CD4-positive, alpha-beta T cell (primary cell): ENCODE results near the gene CELA2B. TPM values are rescaled to one million over a fixed set of nuclear protein-coding genes. Genes with fewer than 3 reads are reported as not detected.

Experiments
- ATAC-seq: fragments of 200-7000 bp; cut with Tn5 transposase; one replicate; pipeline ENCODE4 v1.10.0; 2022; ENCODE audit warnings: mild to moderate bottlenecking; ENCODE audit not compliant: poor library complexity
- CTCF ChIA-PET: fragments of 350-600 bp; sonication (Branson Sonifier 250); formaldehyde crosslinking; loops from one replicate; lab custom pipeline; 2021; ENCODE audit warnings: antibody characterized with exemption, inconsistent platforms; lab: Charles Lee
- POLR2A ChIA-PET: fragments of 350-600 bp; sonication (Branson Sonifier 250); formaldehyde crosslinking; loops from one replicate; lab custom pipeline; 2021; ENCODE audit warnings: antibody characterized with exemption, inconsistent platforms; lab: Charles Lee
- DNase-seq, 14 experiments: peaks; one replicate each; pipeline ENCODE4 v3.0.0-alpha.2; 2013 to 2020; ENCODE audit warnings: mixed read lengths in 2 of 14
- H3K27ac ChIP-seq, 2 donors: one replicate each; pipeline versions ENCODE4 v1.5.1 to v1.7.0; 2013; ENCODE audit warnings: low read length in 2 of 2, low read depth in 1 of 2, mild to moderate bottlenecking in 1 of 2
- H3K27me3 ChIP-seq, 2 experiments: 1 replicate in 1 of 2; 2 replicates in 1 of 2; pipeline versions ENCODE4 v1.6.1 to v1.7.0; 2013; ENCODE audit warnings: low read length in 2 of 2, control low read depth in 1 of 2, mild to moderate bottlenecking in 1 of 2, moderate library complexity in 1 of 2; ENCODE audit not compliant: insufficient read depth in 2 of 2, control insufficient read depth in 1 of 2
- H3K36me3 ChIP-seq: one replicate; pipeline ENCODE4 v1.6.1; 2013; ENCODE audit warnings: low read length, control low read depth; ENCODE audit not compliant: insufficient read depth
- H3K4me1 ChIP-seq: one replicate; pipeline ENCODE4 v1.6.1; 2013; ENCODE audit warnings: low read length, control low read depth; ENCODE audit not compliant: insufficient read depth
- H3K4me3 ChIP-seq: one replicate; pipeline ENCODE4 v1.5.1; 2013; ENCODE audit warnings: mild to moderate bottlenecking, low read length, moderate library complexity
- H3K9me3 ChIP-seq, 2 experiments: 1 replicate in 1 of 2; 2 replicates in 1 of 2; pipeline versions ENCODE4 v1.6.1 to v1.7.0; 2013; ENCODE audit warnings: low read length in 2 of 2, mild to moderate bottlenecking in 2 of 2, control low read depth in 1 of 2, moderate library complexity in 1 of 2; ENCODE audit not compliant: control insufficient read depth in 1 of 2, insufficient read depth in 1 of 2
- H3K27ac Mint-ChIP-seq: one replicate; pipeline ENCODE4 v1.8.0; 2020; ENCODE audit warnings: mixed read lengths
- H3K27me3 Mint-ChIP-seq: one replicate; pipeline ENCODE4 v1.8.0; 2021; ENCODE audit warnings: mixed read lengths
- H3K36me3 Mint-ChIP-seq: one replicate; pipeline ENCODE4 v1.8.0; 2021; ENCODE audit warnings: low read depth, mixed read lengths
- H3K4me1 Mint-ChIP-seq: one replicate; pipeline ENCODE4 v1.8.0; 2021; ENCODE audit warnings: low read depth, mixed read lengths
- H3K4me3 Mint-ChIP-seq: one replicate; pipeline ENCODE4 v1.8.0; 2020; ENCODE audit warnings: mild to moderate bottlenecking, mixed read lengths
- H3K9me3 Mint-ChIP-seq: one replicate; pipeline ENCODE4 v1.8.0; 2020; ENCODE audit warnings: mixed read lengths
- intact Hi-C, 2 experiments: fragments of 100-400 bp; cut with DNase I in 1 of 2; cut with micrococcal nuclease in 1 of 2; formaldehyde crosslinking; loops; one replicate each; pipeline versions ENCODE4 v1.15.1 to v1.9.0; 2023 to 2025; cut with DNase I, micrococcal nuclease
- total RNA-seq, 174 experiments: library from RNA in 2 of 174; stranded (reverse) in 2 of 174; gene quantifications; one replicate each; pipeline ENCODE4 v1.2.3 and lab custom pipeline; 2021 to 2026
- TF ChIP-seq, protein P1 (sequence below): fragments of 200-600 bp; IDR thresholded peaks from one replicate; pipeline ENCODE4 v1.8.0; 2022; ENCODE audit warnings: antibody characterized with exemption, mild to moderate bottlenecking

Gene CELA2B
- total RNA-seq, 2 experiments from 2014 or later = not detected

DNA sequence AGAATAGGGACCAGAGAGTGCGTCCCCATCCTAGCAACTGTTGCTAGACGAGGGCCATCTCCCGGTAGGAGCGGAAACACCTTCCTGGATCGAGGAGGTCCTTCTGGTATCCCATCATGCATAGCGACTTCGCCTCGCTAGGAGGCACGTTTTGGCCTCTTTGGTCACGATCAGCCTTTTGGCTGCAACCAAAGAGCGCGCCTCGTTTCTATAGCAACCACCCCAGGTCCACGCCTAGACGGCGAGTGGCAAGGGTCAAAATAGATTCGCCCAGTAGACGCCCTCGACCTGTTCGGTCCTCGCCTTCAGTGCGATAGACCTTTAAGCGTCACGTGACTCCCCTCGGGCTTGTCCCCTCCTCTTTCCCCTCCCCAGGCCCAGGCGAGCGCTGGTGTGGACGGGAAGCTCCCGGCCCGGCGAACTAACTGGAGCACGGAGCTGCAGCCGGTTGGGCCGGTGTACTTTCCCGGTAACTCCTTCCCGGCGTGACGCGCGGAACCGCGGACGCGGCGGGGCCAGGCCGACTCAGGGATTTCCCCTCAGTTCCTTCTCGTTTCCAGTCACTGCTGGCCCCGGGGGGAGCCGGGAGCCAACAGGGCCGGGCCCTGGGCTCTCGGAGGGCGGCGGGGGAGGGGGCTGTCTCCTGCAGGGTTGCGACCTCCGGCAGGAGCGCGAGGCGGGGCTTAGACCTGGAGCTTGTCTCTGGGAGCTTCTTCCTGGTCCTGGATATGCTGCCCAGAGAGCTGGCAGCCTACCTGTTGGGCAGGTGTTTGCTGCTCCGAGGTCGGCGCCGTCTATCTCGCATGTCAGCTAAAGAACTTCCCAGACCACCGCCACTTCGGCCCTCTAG, 50.8 kb downstream of the CELA2B start, which contains the start of gene DNAJC16:
DNAJC16 (plus strand) TSS at position 359 of the 850 bp plus-strand sequence. CDS start 2,258 bp downstream, outside the sequence.
- H3K9me3 ChIP-seq = no peaks in the 10 kb centered on the region
- Mint-ChIP-seq H3K4me1 (peaks cover 59% of the 10 kb centered on the region), H3K9me3 (no peaks in the 10 kb centered on the region), H3K27ac (peak within 1 kb of the TSS; percentile 100), H3K36me3 (peaks cover 33% of the 10 kb centered on the region), H3K4me3 (peak within 1 kb of the TSS; percentile 96), H3K27me3 (no peaks in the 10 kb centered on the region)
- intact Hi-C loops = loop anchor here (1.0 to 10.0 kb wide), 9 partner anchors 51 to 1378 kb away; partner anchors contain the start of genes DDI2 (in 2 of the 2), FBXO42 (in 1 of the 2) and SZRD1 (in 1 of the 2)
- no peaks in the 10 kb centered on the region for H3K36me3 ChIP-seq
- TF ChIP-seq, protein P1, sequence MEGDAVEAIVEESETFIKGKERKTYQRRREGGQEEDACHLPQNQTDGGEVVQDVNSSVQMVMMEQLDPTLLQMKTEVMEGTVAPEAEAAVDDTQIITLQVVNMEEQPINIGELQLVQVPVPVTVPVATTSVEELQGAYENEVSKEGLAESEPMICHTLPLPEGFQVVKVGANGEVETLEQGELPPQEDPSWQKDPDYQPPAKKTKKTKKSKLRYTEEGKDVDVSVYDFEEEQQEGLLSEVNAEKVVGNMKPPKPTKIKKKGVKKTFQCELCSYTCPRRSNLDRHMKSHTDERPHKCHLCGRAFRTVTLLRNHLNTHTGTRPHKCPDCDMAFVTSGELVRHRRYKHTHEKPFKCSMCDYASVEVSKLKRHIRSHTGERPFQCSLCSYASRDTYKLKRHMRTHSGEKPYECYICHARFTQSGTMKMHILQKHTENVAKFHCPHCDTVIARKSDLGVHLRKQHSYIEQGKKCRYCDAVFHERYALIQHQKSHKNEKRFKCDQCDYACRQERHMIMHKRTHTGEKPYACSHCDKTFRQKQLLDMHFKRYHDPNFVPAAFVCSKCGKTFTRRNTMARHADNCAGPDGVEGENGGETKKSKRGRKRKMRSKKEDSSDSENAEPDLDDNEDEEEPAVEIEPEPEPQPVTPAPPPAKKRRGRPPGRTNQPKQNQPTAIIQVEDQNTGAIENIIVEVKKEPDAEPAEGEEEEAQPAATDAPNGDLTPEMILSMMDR = no peak
- peak within 1 kb of the TSS; percentile 66 for H3K4me3 ChIP-seq
- no peaks in the 10 kb centered on the region for H3K27me3 ChIP-seq
- ChIA-PET CTCF (no interaction called here), POLR2A (interaction anchor here (0.6 to 3.6 kb wide), 11 partner anchors 8 to 321 kb away, joined by 3 to 20 read pairs (median 3); partner anchors contain the start of genes DDI2 and SPEN)
- peaks cover 41% of the 10 kb centered on the region for H3K4me1 ChIP-seq
- peak within 1 kb of the TSS; percentile 88 to 99 for H3K27ac ChIP-seq
- ATAC-seq (peak; percentile 30), DNase-seq (peak; percentile 88 to 99 (median 95))

DNA sequence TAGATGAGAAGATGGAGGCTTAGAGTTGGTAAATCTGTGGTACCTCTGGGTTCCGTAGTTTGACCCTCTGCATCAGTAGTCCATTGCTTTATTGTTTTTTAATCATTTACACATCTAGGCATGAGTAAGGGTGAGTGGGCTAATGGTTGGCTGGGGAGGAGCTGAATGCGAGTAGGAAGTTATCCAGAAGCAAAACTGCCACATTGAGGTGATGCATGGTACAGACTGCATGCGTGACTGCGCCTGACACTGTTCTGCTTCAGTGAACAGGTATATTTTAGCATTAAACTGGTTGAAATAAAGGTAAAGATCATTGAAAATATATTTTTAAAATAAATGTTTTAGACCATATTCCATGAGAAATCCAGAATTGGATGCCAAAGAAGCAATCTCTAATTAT, 55.1 kb downstream of the CELA2B start:
- H3K27ac Mint-ChIP-seq = no peak overlapping the region
- TF ChIP-seq, protein P1 = no peak
- Histone ChIP-seq H3K36me3 (peaks cover 11% of the 10 kb centered on the region), H3K4me1 (peaks cover 19% of the 10 kb centered on the region), H3K4me3 (no peak overlapping the region), H3K27ac (no peak overlapping the region), H3K27me3 (no peaks in the 10 kb centered on the region), H3K9me3 (no peaks in the 10 kb centered on the region)
- DNase-seq (no peak), ATAC-seq (no peak)
- CTCF ChIA-PET = no interaction called here
- POLR2A ChIA-PET = no interaction called here
- intact Hi-C loops = loop anchor here in 1 of 2 experiments (5.0 kb wide), 1 partner anchor 151 kb away; the partner anchor contains the start of gene PLEKHM2
- H3K4me1 Mint-ChIP-seq = peaks cover 29% of the 10 kb centered on the region
- no peaks in the 10 kb centered on the region for H3K9me3 Mint-ChIP-seq
- peaks cover 44% of the 10 kb centered on the region for H3K36me3 Mint-ChIP-seq
- no peaks in the 10 kb centered on the region for H3K27me3 Mint-ChIP-seq
- no peak overlapping the region for H3K4me3 Mint-ChIP-seq

DNA sequence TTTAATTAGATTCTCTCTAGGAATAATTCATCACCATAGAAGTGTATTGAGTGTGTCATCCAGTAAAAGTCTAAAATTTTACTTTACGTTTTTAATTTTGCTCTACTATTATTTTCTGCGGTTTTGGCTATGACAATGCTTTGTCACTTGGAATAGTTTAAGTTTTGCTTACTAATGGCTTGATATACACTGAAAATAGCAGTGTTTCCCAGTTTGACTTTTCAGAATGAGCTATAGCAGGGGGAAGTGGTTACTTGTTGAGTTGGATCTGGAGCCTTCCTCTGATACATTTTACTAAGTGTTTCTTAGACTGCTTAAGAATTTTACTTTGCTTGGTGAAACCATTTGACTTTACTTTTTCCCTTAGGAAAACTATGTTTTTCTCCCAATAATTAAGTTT, 55.8 kb downstream of the CELA2B start:
- peaks cover 44% of the 10 kb centered on the region for H3K36me3 Mint-ChIP-seq
- no peak overlapping the region for H3K27ac Mint-ChIP-seq
- H3K27ac ChIP-seq = no peak overlapping the region
- POLR2A ChIA-PET = interaction anchor here (1.1 kb wide), 1 partner anchor 48 kb away, joined by 3 read pairs; no protein-coding TSS in a partner anchor
- H3K27me3 ChIP-seq = no peaks in the 10 kb centered on the region
- ATAC-seq = no peak
- DNase-seq = no peak
- no peaks in the 10 kb centered on the region for H3K9me3 ChIP-seq
- CTCF ChIA-PET = interaction anchor here (0.6 kb wide), 1 partner anchor 1477 kb away, joined by 4 read pairs; no protein-coding TSS in a partner anchor
- no peak overlapping the region for H3K4me3 Mint-ChIP-seq
- H3K4me1 ChIP-seq = peaks cover 13% of the 10 kb centered on the region
- H3K27me3 Mint-ChIP-seq = no peaks in the 10 kb centered on the region
- no peak overlapping the region for H3K4me3 ChIP-seq
- H3K36me3 ChIP-seq = peaks cover 17% of the 10 kb centered on the region
- intact Hi-C loops = loop anchor here in 1 of 2 experiments (5.0 kb wide), 1 partner anchor 151 kb away; the partner anchor contains the start of gene PLEKHM2
- H3K9me3 Mint-ChIP-seq = no peaks in the 10 kb centered on the region
- H3K4me1 Mint-ChIP-seq = peaks cover 22% of the 10 kb centered on the region
- TF ChIP-seq, protein P1 = no peak
